ENCODE measurements around the gene IFNA10.
"Not testable (repeated sequence)": the region's sequence is repeated elsewhere in the genome, so short reads cannot be mapped to it uniquely, and the experiment has no call there.

The IFNA10 gene

DNA sequence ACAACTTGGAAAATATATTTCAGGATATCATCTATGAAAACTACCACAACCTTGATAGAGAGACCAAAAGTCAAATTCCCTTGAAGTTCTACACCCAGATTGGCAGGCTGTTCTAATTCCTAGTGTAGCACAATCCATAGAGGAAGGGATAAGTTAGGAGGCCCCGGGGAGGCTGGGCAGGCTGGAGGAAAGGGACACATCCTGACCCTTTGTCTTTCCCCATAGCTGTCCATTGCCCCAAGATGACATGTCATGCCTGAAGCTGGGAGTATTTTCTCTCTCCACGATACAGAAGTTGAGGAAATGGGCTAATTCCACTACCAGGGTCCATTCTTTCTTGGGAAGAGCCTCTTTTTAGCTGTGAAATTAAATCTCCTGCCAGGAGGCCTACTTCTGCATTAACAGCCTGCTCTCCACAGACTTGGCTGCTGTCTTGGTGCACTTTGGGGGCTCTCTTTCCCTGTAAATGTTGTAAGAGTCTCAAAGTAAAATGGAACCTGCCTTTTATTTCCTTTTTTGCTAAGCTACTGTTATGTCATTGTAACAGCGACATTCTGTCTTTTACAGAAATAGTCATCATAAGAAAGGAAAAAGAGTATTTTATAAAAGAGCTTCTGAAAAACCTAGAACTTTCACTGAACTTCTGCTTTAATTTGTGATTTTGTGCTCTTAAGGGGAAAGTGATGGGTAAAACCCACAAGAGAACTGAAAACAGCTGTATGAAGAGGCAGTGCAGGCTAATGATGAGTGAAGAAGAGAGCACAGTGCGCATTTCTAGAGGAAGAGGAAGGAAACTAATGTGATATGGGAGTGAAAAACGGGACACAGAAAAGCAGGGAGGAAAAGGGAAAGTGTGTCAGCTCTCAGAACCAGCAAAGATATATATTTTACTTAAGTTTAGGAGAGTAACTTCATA is 6.7 kb upstream of the IFNA10 start:
- not testable (repeated sequence) for H3K36me3 Mint-ChIP-seq (ENCODE audit: low read depth); H3K27ac Mint-ChIP-seq; DNase-seq; ATAC-seq; H3K4me1 Mint-ChIP-seq; H3K9me3 Mint-ChIP-seq
- Mint-ChIP-seq H3K4me3 (peak overlapping the region; percentile 11), H3K27me3 (peaks cover 11% of the 10 kb centered on the region)

DNA sequence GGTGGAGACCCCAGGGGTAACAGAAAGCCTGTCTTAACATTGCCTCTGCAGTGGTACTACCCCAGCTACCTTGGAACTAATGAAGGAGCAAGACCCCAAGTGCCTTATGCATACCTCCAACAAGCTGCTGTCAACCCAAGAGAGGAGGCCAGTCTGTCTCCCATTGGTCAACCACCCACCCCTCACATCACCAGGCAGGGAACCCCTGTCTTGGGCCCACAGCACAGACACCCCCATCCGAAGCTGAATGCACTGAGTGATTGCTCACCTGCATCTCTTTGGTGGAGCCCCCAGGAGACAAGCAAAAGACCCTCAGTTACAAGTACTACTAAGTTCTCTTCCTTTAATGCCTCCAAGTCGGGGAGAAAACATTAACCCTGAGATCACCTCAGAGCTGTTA is 5.2 kb upstream of the IFNA10 start:
- H3K36me3 Mint-ChIP-seq (ENCODE audit: low read depth); H3K27me3 Mint-ChIP-seq; H3K27ac Mint-ChIP-seq; H3K9me3 Mint-ChIP-seq; DNase-seq; H3K4me1 Mint-ChIP-seq; ATAC-seq; H3K4me3 Mint-ChIP-seq: not testable (repeated sequence)

DNA sequence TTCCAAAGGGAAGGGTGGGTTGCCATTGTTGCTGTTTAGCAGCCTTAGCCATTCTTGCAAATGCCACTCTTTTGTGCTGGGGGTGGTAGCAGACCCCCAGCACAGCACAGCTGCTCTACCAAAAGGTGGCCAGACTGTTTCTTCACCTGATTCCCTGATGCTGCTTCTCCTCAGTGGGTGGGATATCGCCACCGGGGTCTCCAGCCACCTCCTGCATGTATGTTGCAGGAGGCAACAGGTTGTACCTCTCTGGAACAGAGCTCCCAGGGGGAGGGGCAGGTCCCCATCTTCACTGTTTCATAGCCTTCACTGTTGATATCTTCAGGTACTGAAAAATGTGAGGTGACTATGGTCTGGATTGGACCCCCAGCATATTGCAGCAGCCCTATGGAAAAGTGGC is 3.8 kb upstream of the IFNA10 start:
- not testable (repeated sequence) for H3K36me3 Mint-ChIP-seq (ENCODE audit: low read depth); H3K27me3 Mint-ChIP-seq; H3K27ac Mint-ChIP-seq; H3K9me3 Mint-ChIP-seq; ATAC-seq; DNase-seq; H3K4me1 Mint-ChIP-seq; H3K4me3 Mint-ChIP-seq

DNA sequence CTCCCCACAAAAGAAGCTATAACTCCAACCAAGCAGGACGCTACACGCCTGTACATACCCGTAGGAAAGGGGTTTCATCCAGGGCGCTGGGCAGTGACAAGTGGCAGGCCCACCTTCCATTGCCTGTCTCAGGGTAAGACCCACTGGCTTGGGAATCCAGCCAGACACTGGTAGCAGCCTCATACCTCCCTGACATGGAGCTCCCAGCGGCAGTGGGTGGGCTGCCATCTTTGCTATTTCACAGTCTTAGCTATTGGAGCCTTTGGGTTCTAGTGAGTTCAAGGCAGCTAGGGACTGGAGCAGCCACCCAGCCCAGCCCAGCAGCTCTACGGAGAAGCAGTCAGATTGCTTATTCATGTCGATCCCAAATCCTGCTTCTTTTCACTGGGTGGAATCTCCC is 3.4 kb upstream of the IFNA10 start:
- peaks cover 6% of the 10 kb centered on the region for H3K27me3 Mint-ChIP-seq
- H3K9me3 Mint-ChIP-seq, result no peaks in the 10 kb centered on the region
- no peak for DNase-seq
- H3K36me3 Mint-ChIP-seq (ENCODE audit: low read depth), result no peaks in the 10 kb centered on the region
- ATAC-seq, result no peak
- H3K27ac Mint-ChIP-seq, result no peak overlapping the region
- H3K4me3 Mint-ChIP-seq, result no peak overlapping the region
- peaks cover 6% of the 10 kb centered on the region for H3K4me1 Mint-ChIP-seq

DNA sequence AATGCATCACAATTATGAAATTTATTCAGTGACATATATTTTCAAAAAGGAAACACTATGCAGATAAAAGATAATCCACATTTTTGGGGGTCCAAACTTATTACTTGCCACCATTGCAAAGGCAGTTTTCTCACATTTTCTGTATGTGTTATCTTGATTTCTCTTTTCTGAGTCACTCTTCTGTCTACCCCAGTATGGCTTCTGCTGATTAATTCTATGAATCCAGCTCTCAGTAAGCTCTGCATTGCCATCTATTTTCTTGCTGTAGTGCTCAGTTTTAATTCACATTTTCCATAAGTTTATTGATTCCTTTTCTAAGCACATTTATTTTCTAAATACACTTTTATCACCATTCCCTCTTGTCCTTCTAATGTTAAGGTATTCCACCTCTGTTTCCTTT is 1.7 kb downstream of the IFNA10 start:
- Mint-ChIP-seq H3K27me3 (peaks cover 13% of the 10 kb centered on the region), H3K36me3 (ENCODE audit: low read depth) (no peaks in the 10 kb centered on the region), H3K9me3 (no peaks in the 10 kb centered on the region), H3K4me3 (no peak overlapping the region), H3K27ac (no peak overlapping the region), H3K4me1 (peaks cover 13% of the 10 kb centered on the region)
- no peak for ATAC-seq
- no peak for DNase-seq

DNA sequence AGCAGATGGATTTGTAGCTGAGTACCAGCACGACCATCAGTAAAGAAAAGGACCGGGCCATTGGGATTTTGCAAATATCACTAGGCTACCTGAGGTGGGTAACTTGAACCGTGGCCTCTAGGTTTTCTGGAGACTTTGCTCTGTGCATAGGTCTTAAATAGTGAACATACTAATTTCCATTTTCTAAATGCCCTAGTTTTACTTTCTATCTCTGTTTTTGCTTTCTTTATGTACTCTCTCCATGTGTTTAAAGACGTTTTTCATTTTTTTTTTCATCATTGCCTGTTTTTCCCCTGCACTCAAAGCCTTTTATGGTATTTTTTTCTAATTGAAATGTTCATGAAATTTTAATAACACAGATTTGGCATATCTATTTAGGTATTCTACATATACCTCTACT is 4.8 kb downstream of the IFNA10 start, which contains the start of gene IFNA7:
Gene IFNA7 (minus strand): TSS at position 101 of the 400 bp plus-strand sequence. CDS start 40 bp downstream, at position 61.
- DNase-seq; H3K4me3 Mint-ChIP-seq; H3K27ac Mint-ChIP-seq; ATAC-seq; H3K9me3 Mint-ChIP-seq; H3K36me3 Mint-ChIP-seq (ENCODE audit: low read depth): not testable (repeated sequence)
- H3K27me3 Mint-ChIP-seq, result peaks cover 13% of the 10 kb centered on the region
- peaks cover 13% of the 10 kb centered on the region for H3K4me1 Mint-ChIP-seq

DNA sequence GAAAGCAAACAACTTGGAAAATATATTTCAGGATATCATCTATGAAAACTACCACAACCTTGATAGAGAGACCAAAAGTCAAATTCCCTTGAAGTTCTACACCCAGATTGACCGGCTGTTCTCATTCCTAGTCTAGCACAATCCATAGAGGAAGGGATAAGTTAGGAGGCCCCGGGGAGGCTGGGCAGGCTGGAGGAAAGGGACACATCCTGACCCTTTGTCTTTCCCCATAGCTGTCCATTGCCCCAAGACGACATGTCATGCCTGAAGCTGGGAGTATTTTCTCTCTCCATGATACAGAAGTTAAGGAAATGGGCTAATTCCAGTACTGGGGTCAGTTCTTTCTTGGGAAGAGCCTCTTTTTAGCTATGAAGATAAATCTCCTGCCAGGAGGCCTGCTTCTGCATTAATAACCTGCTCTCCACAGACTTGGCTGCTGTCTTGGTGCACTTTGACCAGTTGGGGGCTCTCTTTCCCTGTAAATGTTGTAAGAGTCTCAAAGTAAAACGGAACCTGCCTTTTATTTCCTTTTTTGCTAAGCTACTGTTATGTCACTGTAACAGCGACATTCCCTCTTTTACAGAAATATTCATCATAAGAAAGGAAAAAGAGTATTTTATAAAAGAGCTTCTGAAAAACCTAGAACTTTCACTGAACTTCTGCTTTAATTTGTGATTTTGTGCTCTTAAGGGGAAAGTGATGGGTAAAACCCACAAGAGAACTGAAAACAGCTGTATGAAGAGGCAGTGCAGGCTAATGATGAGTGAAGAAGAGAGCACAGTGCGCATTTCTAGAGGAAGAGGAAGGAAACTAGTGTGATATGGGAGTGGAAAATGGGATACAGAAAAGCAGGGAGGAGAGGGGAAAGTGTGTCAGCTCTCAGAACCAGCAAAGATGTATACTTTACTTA is 11.8 kb downstream of the IFNA10 start:
- not testable (repeated sequence) for H3K27ac Mint-ChIP-seq; H3K4me1 Mint-ChIP-seq; H3K27me3 Mint-ChIP-seq; H3K36me3 Mint-ChIP-seq (ENCODE audit: low read depth); H3K9me3 Mint-ChIP-seq
- ATAC-seq (peak; percentile 76), DNase-seq (peak; percentile 24)
- peak overlapping the region; percentile 39 for H3K4me3 Mint-ChIP-seq

DNA sequence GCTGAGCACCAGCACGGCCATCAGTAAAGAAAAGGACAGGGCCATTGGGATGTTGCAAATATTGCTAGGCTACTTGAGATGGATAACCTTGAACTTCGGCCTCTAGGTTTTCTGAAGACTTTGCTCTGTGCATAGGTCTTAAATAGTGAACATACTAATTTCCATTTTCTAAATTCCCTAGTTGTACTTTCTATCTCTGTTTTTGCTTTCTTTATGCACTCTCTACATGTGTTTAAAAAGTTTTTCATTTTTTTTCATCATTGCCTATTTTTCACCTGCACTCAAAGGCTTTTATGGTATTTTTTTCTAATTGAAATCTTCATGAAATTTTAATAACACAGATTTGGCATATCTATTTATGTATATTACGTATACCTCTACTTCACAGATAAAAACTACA is 19.5 kb downstream of the IFNA10 start, which contains the start of gene IFNA4:
Gene IFNA4 (minus strand): TSS at position 101 of the 400 bp plus-strand sequence. CDS start 56 bp downstream, at position 45.
- not testable (repeated sequence) for H3K9me3 Mint-ChIP-seq; H3K4me1 Mint-ChIP-seq; H3K27me3 Mint-ChIP-seq; ATAC-seq; H3K36me3 Mint-ChIP-seq (ENCODE audit: low read depth); H3K4me3 Mint-ChIP-seq; DNase-seq; H3K27ac Mint-ChIP-seq

DNA sequence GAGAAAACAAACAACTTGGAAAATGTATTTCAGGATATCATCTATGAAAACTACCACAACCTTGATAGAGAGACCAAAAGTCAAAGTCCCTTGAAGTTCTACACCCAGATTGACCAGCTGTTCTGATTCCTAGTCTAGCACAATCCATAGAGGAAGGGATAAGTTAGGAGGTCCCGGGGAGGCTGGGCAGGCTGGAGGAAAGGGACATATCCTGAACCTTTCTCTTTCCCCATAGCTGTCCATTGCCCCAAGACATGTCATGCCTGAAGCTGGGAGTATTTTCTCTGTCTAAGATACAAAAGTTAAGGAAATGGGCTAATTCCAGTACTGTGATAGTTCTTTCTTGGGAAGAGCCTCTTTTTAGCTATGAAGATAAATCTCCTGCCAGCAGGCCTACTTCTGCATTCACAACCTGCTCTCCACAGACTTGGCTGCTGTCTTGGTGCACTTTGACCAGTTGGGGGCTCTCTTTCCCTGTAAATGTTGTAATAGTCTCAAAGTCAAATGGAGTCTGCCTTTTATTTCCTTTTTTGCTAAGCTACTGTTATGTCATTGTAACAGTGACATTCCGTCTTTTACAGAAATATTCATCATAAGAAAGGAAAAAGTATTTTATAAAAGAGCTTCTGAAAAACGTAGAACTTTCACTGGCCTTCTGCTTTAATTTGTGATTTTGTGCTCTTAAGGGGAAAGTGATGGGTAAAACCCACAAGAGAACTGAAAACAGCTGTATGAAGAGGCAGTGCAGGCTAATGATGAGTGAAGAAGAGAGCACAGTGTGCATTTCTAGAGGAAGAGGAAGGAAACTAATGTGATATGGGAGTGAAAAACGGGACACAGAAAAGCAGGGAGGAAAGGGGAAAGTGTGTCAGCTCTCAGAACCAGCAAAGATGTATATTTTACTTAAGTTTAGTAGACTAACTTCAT is 23.9 kb downstream of the IFNA10 start:
- peak; percentile 66 for ATAC-seq
- peak; percentile 8 for DNase-seq
- H3K4me3 Mint-ChIP-seq; H3K27ac Mint-ChIP-seq; H3K36me3 Mint-ChIP-seq (ENCODE audit: low read depth); H3K27me3 Mint-ChIP-seq; H3K9me3 Mint-ChIP-seq; H3K4me1 Mint-ChIP-seq: not testable (repeated sequence)

DNA sequence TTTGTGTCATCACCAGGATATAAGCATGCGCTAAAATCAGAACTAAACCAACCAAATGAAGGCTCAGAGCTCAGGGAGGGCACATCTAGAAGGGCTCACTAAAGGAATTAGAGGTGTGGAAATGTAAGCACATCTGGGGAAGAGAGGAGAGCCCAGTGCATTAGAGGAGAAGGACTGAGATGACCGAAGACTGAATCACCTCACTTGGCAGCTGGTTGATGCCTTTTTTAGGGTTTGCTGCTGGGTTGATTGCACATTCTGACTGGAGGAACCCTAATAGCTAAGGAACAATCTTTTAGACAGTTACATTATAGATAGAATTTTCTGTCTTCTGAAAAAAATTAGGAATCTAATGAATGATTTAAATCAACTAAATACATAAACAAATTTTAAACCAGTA is 32.3 kb downstream of the IFNA10 start:
- H3K36me3 Mint-ChIP-seq (ENCODE audit: low read depth), result no peaks in the 10 kb centered on the region
- no peak for ATAC-seq

DNA sequence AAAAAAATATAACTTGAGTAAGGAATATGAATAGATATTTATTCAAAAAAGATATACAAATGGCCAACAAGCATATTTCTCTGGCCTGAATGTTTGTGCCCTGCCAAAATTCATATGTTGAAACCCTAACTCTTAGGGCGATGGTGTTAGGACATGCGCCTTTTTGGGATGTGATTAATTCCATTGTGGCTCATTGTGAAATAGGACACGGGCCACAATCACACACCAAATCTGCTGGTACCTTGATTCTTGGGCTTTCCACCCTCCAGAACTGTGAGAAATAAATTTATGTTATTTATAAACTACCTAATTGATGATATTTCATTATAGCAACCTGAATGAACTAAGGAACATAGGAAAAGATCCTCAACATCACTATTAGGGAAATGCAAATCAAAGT is 34.8 kb downstream of the IFNA10 start:
- Mint-ChIP-seq H3K27me3 (peaks cover under 1% of the 10 kb centered on the region), H3K9me3 (no peaks in the 10 kb centered on the region), H3K27ac (no peak overlapping the region), H3K36me3 (ENCODE audit: low read depth) (no peaks in the 10 kb centered on the region), H3K4me3 (no peak overlapping the region), H3K4me1 (no peaks in the 10 kb centered on the region)
- DNase-seq (no peak), ATAC-seq (no peak)

More for the DNA sequence above, 32.3 kb downstream of the IFNA10 start:
- H3K4me3 Mint-ChIP-seq, result no peak overlapping the region
- H3K27me3 Mint-ChIP-seq, result peaks cover 2% of the 10 kb centered on the region
- no peaks in the 10 kb centered on the region for H3K9me3 Mint-ChIP-seq
- no peak overlapping the region for H3K27ac Mint-ChIP-seq
- DNase-seq, result no peak
- H3K4me1 Mint-ChIP-seq, result no peaks in the 10 kb centered on the region

DNA sequence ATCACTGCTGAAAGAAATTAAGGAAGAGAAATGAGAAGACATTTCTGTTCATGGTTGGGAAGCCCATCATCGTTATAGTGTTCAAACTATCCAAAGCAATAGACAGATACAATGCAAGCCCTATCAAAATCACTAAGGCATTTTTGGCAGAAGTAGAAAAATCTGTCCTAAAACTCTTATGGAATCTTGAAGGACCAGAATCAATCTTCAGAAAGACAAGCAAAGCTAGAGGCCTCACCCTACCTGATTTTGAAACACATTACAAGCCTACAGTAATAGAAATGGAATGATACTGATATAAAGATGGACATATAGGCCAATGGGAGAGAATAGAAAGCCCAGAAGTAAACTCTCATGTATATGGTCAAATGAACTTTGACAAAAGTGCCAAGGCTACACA is 35.6 kb downstream of the IFNA10 start:
- ATAC-seq (no peak), DNase-seq (no peak)
- Mint-ChIP-seq H3K4me3 (no peak overlapping the region), H3K36me3 (ENCODE audit: low read depth) (no peaks in the 10 kb centered on the region), H3K27ac (no peak overlapping the region), H3K9me3 (no peaks in the 10 kb centered on the region), H3K4me1 (no peaks in the 10 kb centered on the region), H3K27me3 (no peaks in the 10 kb centered on the region)

DNA sequence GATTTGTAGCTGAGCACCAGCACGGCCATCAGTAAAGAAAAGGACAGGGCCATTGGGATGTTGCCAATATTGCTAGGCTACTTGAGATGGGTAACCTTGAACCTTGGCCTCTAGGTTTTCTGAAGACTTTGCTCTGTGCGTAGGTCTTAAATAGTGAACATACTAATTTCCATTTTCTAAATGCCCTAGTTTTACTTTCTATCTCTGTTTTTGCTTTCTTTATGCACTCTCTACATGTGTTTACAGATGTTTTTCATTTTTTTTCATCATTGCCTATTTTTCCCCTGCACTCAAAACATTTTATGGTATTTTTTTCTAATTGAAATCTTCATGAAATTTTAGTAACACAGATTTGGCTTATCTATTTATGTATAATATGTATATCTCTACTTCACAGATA is 40.4 kb downstream of the IFNA10 start, which contains the start of gene IFNA21:
Gene IFNA21 (minus strand): TSS at position 101 of the 400 bp plus-strand sequence. CDS start 48 bp downstream, at position 53.
- H3K4me1 Mint-ChIP-seq; ATAC-seq; H3K9me3 Mint-ChIP-seq; H3K36me3 Mint-ChIP-seq (ENCODE audit: low read depth); H3K27me3 Mint-ChIP-seq; DNase-seq; H3K4me3 Mint-ChIP-seq; H3K27ac Mint-ChIP-seq: not testable (repeated sequence)

DNA sequence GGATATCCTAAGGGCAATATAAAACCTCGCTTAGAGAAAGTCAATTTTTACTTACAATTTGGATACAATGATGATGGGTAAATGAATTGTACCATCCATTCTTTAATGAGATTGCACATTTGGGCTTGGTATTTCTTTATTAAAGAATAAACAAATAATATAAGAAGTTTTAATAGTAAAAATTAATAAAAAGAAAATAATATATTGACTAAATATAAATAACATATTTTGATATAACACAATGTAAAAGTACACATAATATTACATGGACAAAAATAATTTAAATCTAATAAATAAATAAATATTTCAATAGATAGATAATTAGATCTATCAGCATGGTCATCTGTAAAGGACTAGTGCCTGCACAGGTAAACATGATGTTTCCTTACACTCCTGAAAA is 41.4 kb downstream of the IFNA10 start:
- Mint-ChIP-seq H3K4me3 (no peak overlapping the region), H3K4me1 (peaks cover 16% of the 10 kb centered on the region), H3K9me3 (no peaks in the 10 kb centered on the region), H3K36me3 (ENCODE audit: low read depth) (no peaks in the 10 kb centered on the region), H3K27me3 (no peaks in the 10 kb centered on the region), H3K27ac (no peak overlapping the region)
- DNase-seq (no peak), ATAC-seq (no peak)

Data from activated naive CD8-positive, alpha-beta T cell treated with anti-CD3 and anti-CD28 coated beads, Interleukin-2, amount 50 U/mL, for 24 hours (primary cell).